ENCODE data around the gene IL1RL2. TPM values are rescaled to one million over a fixed set of nuclear protein-coding genes. Genes with fewer than 3 reads are reported as not detected.
A peak's percentile ranks its signal among the peaks of the same experiment; 100 is the strongest.

IL1RL2 gene
- total RNA-seq, 4 donors from 2014 or later, result 2.2 to 6.2 (median 3.7) TPM

DNA sequence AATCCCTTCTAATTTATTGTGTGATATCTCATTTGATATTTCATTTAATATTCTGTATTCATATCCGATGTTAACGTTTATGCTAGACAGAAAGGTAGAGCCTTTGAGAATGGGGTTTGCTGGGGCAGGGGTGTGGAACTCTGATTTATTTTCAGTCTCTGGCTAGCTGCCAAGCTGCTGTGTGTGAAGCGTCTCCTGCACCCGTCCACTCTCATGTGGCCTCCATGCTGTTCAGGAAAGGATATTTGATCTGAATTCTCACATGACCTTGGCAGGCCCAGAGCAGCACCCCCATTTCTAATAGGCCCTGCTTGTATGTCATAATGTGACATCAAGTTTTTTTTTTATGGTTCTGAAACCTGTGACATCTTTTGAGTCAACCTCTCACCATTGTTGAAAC is 42.7 kb upstream of the IL1RL2 start:
- 24 to 39% methylated on average over 4 of the region's 4 CpGs for whole genome bisulfite sequencing, 2 donors
- H3K4me1 ChIP-seq, result peaks cover 23 to 35% of the 10 kb centered on the region in 2 donors
- no peaks in the 10 kb centered on the region for H3K9me3 ChIP-seq
- H3K27me3 ChIP-seq, result no peaks in the 10 kb centered on the region
- TF ChIP-seq POLR2A (IDR thresholded peaks at IDR 0.05), result no peak
- TF ChIP-seq, protein P1, sequence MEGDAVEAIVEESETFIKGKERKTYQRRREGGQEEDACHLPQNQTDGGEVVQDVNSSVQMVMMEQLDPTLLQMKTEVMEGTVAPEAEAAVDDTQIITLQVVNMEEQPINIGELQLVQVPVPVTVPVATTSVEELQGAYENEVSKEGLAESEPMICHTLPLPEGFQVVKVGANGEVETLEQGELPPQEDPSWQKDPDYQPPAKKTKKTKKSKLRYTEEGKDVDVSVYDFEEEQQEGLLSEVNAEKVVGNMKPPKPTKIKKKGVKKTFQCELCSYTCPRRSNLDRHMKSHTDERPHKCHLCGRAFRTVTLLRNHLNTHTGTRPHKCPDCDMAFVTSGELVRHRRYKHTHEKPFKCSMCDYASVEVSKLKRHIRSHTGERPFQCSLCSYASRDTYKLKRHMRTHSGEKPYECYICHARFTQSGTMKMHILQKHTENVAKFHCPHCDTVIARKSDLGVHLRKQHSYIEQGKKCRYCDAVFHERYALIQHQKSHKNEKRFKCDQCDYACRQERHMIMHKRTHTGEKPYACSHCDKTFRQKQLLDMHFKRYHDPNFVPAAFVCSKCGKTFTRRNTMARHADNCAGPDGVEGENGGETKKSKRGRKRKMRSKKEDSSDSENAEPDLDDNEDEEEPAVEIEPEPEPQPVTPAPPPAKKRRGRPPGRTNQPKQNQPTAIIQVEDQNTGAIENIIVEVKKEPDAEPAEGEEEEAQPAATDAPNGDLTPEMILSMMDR (IDR thresholded peaks at IDR 0.05), result no peak
- peaks cover 3 to 7% of the 10 kb centered on the region in 2 donors for H3K36me3 ChIP-seq
- H3K27ac ChIP-seq, result peak overlapping the region; percentile 94 to 97 (median 95)
- DNase-seq, result peak; percentile 29 to 64
- intact Hi-C loops (cut with DNase I), result loop anchor here (10.0 kb wide), 1 partner anchor 79 kb away; no protein-coding TSS in a partner anchor
- peak overlapping the region in 2 of 3 donors; percentile 68 to 84 for H3K4me3 ChIP-seq (replicated peaks in 1 of 3)

DNA sequence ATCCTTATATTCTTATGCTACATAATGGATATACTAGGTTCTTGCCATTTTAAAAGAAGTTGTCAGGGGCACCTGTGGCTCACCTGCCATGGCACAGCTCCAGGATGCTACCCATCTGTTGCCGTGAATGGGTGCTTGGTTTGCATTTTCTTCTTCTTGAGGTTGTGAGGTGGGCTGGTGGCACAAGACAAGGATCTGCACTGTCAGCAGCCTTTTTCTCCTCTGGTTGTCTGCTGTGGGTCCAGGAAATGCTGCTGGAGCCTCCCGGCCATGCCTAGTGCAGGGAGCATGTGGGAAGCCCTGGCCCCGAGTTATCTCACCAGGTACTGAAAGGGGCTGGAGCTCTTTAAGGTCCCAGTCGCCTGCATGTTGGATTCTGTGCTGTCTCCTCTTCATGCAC is 41.7 kb upstream of the IL1RL2 start:
- Histone ChIP-seq H3K4me1 (peaks cover 23 to 45% of the 10 kb centered on the region in 2 donors), H3K27ac (peak overlapping the region in 1 of 3 donors; percentile 94), H3K4me3 (replicated peaks in 1 of 3) (peak overlapping the region in 1 of 3 donors; percentile 68), H3K9me3 (no peaks in the 10 kb centered on the region), H3K27me3 (no peaks in the 10 kb centered on the region), H3K36me3 (peaks cover 3 to 7% of the 10 kb centered on the region in 2 donors)
- 91 to 94% methylated on average over 4 of the region's 4 CpGs for WGBS, 2 donors
- intact Hi-C loops (cut with DNase I), result loop anchor here (10.0 kb wide), 1 partner anchor 80 kb away; no protein-coding TSS in a partner anchor
- TF ChIP-seq POLR2A (IDR thresholded peaks at IDR 0.05), result no peak
- TF ChIP-seq, protein P1 (IDR thresholded peaks at IDR 0.05), result no peak
- no peak for DNase-seq

DNA sequence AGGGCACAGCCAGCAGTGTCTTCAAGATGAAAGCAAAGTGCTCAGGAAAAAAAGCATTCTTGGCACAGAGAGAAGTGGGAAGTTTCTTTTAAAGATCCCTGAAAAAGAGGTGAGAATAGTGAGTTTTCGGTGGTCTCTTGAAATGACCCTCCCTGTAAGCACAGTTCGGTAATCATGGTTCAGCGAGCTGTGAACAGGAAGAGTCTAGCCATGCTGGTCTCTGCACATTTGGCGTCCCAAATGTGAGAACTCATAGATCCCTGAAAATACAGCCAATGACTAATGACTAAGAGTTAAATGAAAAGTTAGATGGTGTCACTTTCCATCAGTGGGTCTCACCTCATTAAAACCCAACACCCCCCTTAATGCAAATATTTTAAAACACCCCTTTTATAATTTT is 40.9 kb upstream of the IL1RL2 start:
- Histone ChIP-seq H3K9me3 (no peaks in the 10 kb centered on the region), H3K4me1 (peaks cover 23 to 47% of the 10 kb centered on the region in 2 donors), H3K4me3 (replicated peaks in 1 of 3) (no peak overlapping the region), H3K27me3 (no peaks in the 10 kb centered on the region), H3K27ac (peak overlapping the region in 1 of 3 donors; percentile 45), H3K36me3 (peaks cover 3 to 7% of the 10 kb centered on the region in 2 donors)
- intact Hi-C loops (cut with DNase I), result loop anchor here (10.0 kb wide), 1 partner anchor 81 kb away; no protein-coding TSS in a partner anchor
- TF ChIP-seq, protein P1 (IDR thresholded peaks at IDR 0.05), result no peak
- no peak for TF ChIP-seq POLR2A (IDR thresholded peaks at IDR 0.05)
- WGBS, 2 donors, result 73 to 83% methylated on average over 4 of the region's 4 CpGs
- DNase-seq, result no peak

GRCh38 chr2:102147935-102148334 is 38.9 kb upstream of the IL1RL2 start:
- intact Hi-C loops (cut with DNase I), result loop anchor here (10.0 kb wide), 1 partner anchor 83 kb away; no protein-coding TSS in a partner anchor
- WGBS, 2 donors, result 74 to 78% methylated on average over 3 of the region's 3 CpGs
- TF ChIP-seq, protein P1 (IDR thresholded peaks at IDR 0.05), result no peak
- no peak for TF ChIP-seq POLR2A (IDR thresholded peaks at IDR 0.05)
- peaks cover 3 to 7% of the 10 kb centered on the region in 2 donors for H3K36me3 ChIP-seq
- H3K4me1 ChIP-seq, result peaks cover 14 to 42% of the 10 kb centered on the region in 2 donors
- H3K27me3 ChIP-seq, result no peaks in the 10 kb centered on the region
- peak overlapping the region in 2 of 3 donors; percentile 12 to 52 for H3K27ac ChIP-seq
- no peak overlapping the region for H3K4me3 ChIP-seq (replicated peaks in 1 of 3)
- no peak for DNase-seq
- H3K9me3 ChIP-seq, result no peaks in the 10 kb centered on the region

DNA sequence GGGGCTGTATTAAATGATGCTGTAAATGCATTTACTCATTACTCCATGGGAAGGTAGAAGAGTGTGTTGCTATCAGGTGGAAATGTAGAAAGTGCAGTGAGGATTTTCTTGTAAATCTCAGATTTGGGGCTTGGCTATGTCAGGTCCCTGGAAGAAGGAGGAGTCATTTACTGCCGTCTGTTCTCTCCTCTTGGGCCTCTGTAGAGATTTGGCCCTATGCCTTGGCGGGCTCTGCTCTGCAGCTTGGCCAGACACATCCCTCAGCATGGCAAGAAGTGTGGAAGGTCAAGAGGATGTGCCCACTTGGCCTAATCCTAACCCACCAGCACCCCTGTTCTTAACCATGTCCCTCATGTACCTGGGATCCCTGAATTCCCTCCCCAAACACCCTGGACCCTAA is 37.6 kb upstream of the IL1RL2 start:
- TF ChIP-seq, protein P1 (IDR thresholded peaks at IDR 0.05), result no peak
- TF ChIP-seq POLR2A (IDR thresholded peaks at IDR 0.05), result no peak
- DNase-seq, result no peak
- peak overlapping the region in 2 of 3 donors; percentile 14 to 52 for H3K27ac ChIP-seq
- intact Hi-C loops (cut with DNase I), result loop anchor here (10.0 kb wide), 1 partner anchor 84 kb away; no protein-coding TSS in a partner anchor
- H3K36me3 ChIP-seq, result peaks cover 5 to 11% of the 10 kb centered on the region in 2 donors
- peaks cover 12 to 39% of the 10 kb centered on the region in 2 donors for H3K4me1 ChIP-seq
- H3K27me3 ChIP-seq, result no peaks in the 10 kb centered on the region
- H3K9me3 ChIP-seq, result no peaks in the 10 kb centered on the region
- WGBS, 2 donors, result 89 to 95% methylated on average over 2 of the region's 2 CpGs
- H3K4me3 ChIP-seq (replicated peaks in 1 of 3), result no peak overlapping the region

Data from thyroid gland (tissue), 4 donors.